Activated CD4-positive, alpha-beta T cell treated with anti-CD3 and anti-CD28 coated beads, Interleukin-2, Interleukin-6, amounts not matched to agents 100 ng/mL and 50 ng/mL, durations not matched to agents 16 hours and 8 hours (primary cell): ENCODE data around the gene EARS2.
"Not testable (repeated sequence)": the region's sequence is repeated elsewhere in the genome, so short reads cannot be mapped to it uniquely, and the experiment has no call there.

ENCODE experiments used
- DNase-seq: peaks from one replicate; pipeline ENCODE4 v3.0.0-alpha.2; 2020

The EARS2 gene

DNA sequence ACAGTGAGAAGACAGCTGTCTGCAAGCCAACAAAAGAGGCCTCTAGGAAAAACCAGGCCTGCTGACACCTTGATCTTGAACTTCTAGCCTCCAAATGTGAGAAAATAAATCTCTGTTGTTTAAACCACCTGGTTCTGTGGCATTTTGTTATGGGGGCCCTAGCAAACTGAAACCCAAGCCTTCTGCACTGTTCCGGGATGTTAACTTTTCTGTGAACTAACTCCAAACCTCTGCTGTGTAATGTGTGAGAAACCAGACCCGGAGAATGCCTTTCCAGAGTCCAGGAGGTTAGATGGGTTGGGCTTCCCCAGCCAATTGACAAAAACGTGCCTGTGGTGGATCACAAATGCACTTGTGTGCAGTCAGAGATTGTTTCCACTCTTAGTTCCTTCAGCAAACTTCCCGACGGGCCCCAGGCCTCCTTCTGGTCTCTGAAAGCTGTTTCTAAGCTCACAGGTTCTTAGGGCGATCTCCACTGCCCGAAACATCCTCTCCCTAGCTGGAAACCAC, 33.2 kb downstream of the EARS2 start:
- no peak for DNase-seq

DNA sequence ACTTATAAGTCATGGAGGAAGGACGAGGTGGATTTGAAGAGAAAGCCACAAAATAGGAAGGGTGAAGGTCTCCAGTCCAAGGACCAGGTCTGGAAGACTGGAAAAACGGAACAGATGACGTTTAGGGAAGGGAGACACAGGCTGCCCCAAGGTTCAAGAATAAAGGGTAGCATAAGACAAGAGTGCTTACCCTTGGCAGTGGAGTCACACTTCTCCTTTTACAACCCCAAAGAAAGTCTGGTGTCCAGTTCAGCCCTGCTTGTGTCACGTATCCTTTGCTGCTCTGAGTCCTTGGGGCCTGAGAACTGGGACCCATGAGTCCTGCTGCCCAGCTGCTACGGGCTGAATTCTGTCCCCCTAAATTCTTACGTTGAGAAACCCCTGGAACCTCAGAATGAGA, 33.8 kb downstream of the EARS2 start:
- DNase-seq, result no peak

DNA sequence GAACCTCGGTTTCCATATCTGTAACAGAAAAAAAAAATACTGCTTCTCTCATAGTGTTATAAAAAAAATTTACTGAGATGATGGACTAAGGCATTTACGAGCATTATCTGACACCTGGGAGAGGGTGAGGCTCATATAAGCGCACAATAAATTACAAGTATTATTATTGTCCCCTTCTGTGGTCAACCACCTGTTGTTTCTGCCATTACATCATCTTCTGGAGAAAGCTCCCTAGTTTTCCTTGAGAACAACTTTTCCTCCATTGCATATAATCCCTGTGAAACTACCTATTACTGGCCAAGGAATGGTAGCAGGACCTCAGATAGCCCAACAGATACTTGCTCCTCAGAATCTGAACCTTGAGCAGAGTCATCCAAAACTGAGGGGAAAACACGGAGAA, 35.2 kb downstream of the EARS2 start:
- no peak for DNase-seq

DNA sequence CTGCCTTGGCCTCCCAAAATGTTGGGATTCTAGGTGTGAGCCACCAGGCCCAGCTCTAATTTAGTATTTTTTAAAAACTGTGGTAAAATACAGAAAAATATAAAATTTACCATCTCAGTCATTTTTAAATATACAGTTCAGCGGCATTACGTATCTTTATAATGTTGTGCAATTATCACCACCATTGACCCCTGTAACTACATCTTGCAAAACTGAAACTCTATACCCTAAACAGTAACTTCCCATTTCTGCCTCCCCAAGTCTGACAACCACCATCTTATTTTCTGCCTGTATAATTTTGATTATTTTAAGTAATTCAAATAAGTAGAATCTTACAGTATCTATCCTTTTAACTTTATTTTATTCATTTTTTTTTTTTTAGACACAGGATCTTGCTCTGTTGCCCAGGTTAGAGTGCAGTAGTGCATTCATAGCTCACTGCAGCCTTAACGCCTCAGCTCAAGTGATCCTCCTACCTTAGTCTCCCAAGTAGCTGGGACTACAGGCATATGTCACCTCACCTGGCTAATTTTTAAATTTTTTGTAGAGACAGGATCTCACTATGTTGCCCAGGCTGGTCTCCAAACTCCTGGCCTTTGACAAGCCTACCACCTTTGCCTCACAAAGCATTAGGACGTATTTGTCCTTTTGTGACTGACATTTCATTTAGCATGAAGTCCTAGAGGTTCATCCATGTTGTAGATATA, 36.0 kb downstream of the EARS2 start:
- DNase-seq, result no peak

DNA sequence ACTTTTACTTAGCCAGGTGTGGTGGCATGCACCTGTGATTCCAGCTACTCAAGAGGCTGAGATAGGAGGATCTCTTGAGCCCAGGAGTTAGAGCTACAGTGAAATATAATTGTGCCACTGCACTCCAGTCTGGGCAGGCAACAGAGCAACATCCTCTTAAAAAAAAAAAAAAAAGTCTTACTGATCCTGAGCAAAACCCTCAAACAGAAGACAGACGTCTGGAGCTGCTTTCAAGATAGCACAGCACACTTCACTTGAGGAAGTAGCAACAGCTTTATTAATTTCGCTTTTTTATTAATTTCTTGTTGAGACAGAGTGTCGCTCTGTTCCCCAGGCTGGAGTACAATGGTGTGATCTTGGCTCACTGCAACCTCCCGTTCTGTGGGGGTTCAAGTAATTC, 36.6 kb downstream of the EARS2 start:
- DNase-seq, result no peak

DNA sequence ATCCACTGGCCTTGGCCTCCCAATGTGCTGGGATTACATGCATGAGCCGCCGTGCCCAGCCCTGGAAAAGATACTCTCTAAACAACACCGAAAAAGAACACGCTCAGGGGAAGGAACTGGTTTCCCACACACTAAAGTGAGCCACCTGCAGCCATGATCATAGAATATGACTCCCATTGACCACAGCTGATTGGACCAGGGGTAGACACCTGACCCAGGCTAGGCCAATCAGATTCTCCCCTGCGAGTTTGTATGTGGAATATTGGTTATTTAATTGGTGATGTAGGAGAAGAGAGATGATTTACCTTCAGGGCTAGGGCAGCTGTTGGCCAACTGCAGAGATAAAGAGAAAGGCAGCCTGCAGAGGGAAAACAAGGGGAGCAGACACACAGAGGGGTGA, 37.9 kb downstream of the EARS2 start:
- DNase-seq, result no peak

DNA sequence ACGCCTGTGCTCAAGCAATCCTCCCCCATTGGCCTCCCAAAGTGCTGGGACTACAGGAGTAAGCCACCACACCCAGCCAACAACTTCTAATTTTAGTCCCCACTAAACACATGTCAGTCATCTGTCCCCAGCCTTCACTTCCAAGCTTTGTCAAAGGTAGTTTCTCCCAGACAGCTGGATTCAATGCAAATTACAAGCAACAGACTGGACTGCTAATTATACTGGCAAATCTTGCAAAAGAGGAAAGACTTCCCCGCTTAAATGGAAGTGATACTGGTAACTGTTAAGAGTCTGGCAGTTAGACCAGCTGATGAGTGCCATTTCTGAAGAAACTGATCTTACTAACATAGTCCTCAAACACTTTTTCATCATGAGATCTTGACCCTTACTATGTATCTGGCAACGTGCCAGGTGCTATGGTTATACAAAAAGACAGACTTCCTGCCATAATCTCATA, 38.7 kb downstream of the EARS2 start:
- DNase-seq, result no peak

DNA sequence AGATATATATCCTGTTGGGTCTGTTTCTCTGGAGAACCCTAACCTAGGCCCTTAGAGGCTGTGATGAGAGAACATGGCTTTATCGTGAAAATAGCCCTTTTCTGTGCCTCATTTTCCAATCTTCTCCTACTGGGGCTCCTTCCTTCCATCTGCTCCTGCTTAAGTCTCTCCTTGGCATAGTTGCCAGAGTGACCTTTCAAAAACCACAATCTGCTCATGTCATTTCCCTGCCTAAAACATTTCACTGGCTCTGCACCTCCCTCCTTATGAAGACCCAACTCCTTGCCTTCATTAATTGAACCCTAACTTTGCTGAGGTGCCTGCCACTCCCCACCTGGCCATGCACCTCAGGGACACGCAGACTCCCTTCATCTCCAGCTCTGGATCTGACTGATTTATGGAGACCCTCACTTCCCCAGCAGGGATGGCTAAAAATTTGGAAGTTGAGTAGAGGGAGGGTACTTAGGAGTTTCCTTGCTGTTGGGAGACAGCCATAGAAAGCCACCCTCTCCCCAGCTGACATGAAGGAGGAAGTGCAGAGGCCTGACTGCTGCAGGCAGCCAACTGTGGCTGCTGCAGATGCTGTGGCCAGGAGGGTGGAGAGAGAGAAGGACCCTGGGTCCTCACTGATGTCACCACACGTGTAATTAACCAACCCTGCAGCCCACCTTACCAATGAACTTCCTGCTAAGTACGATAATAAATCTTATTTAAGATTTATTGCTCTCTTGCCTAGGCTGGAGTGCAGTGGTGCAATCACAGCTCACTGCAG, 40.6 kb downstream of the EARS2 start:
- DNase-seq, result no peak

DNA sequence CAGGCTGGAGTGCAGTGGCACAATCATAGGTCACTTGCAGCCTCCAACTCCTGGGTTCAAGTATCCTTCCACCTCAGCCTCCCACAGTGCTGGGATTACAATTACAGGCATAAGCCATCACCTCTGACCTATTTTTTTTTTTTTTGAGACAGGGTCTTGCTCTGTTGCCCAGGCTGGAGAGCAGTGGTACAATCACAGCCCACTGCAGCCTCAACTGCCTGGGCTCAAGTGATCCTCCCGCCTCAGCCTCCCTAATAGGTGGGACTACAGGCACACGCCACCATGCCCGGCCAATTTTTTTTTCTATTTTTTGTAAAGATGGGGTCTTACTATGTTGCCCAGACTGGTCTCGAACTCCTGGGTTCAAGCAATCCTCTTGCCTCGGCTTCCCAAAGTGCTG, 41.3 kb downstream of the EARS2 start:
- no peak for DNase-seq

DNA sequence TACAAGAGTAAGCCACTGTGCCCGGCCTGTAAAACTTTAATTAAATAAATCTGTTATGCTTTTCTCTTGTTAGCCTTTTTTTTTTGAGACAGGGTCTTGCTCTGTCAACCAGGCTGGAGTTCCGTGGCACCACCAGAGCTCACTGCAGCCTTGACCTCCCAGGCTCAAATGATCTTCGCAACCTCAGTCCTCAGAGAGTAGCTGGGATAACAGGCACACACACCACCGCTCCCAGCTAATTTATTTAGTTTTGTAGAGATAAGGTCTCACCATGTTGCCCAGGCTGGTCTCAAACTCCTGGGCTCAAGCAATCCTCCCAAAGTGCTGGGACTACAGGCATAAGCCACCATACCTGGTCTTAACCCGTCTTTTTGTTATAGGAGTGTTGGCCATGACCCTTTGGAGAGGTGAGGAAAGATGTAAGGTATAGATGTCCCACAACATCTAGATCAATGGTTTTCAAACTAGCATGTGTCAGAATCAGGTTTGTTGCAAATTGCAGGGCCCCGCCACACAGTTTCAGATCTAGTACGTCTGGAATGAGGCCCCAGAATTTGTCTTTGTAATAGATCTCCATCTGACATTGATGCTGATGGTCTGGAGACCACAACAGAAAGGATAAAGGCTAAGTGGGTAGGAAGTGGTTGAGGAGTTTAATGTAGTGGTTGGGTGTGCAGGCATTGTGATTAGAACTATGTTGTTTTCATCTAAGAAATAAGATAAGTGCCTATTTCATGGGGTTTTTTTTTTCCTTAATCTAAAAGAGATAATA, 42.6 kb downstream of the EARS2 start:
- peak; percentile 55 for DNase-seq

DNA sequence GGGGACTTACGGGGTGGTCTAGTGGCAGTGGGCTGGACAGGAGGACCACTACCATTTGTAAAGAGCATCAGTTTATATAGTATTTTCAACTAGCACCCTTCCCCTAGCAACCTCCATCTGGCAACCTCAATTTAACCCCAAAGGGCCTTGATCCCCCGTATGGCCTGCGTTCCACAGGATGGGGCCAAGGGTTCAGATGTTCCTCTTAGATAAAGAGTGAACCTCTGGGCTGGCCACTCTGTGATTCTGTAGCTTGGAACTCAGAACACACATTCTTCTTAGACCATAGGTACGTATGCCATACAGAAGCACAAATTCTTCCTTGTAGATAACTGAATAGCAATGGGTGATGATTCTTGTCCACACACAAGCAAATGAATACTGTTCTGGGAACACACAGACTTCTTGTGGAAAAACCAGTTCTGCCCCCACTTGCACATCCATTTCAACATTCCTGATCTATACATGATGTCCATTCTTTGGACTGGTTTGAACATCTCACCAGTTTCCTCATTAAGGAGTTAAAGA, 44.9 kb downstream of the EARS2 start:
- DNase-seq, result no peak

DNA sequence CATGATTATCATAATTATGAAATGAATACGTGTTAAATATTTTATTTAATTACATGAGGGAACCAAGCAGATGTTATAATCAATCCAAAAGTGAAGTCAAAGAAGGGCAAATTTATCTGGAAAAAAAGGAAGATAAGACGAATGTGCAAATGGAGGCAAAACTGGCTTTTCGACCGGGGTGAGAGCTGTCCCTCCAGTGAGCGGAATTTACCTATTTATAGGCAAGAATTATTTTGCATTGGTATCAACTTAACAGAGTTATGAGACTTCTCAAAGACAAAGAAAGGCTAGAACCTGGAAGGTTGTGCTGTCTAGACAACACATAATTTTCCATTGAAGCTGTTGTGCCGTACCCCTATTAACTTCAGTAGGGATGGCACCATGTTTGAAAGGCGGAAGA, 45.4 kb downstream of the EARS2 start:
- no peak for DNase-seq

DNA sequence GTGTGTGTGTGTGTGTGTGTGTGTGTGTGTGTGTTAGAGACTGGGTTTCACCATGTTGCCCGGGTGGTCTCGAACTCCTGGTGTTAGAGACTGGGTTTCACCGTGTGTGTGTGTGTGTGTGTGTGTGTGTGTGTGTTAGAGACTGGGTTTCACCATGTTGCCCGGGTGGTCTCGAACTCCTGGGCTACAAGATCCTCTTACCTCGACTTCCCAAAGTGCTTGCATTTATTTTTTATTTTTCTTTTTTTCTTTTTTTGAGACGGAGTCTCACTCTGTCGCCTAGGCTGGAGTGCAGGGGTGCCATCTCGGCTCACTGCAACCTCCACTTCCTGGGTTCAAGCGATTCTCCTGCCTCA, 46.3 kb downstream of the EARS2 start:
- DNase-seq, result not testable (repeated sequence)

DNA sequence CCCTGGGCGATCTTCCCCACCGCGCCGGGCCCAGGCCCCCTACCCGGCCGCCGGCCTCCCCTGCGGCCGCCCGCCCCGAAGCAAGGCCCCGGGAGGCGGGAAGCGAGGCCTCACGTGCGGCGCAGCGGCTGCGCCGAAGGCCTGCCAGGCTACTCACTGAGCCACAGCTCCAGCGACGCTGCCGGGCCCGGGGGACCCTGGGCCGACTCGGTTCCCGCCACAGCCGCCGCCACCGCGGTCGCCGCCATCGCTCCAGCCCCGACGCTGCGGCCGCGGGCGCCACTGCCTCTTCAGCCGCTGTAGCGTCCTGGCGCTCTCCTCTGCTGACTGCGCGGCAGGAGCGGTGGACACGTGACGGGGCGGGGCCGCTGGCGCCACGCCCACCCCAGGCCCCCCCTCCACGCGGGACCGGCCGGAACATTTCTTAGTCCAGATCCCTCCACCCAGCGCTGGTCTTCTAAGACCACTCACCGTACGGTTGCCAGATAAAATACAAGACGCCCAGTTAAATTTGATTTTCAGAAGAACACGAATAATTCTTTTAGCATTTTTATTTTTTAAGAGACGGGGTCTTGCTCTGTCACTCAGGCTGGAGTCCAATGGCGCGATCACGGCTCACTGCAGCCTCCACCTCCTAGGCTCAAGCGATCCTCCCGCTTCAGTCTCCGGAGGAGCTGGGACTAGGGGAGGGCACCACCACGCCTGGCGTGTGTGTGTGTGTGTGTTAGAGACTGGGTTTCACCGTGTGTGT, 46.8 kb downstream of the EARS2 start, which contains the start of gene GGA2:
GGA2 (minus strand) TSS at position 331 of the 751 bp plus-strand sequence; CDS start at position 248, 83 bp downstream.
- peak; percentile 83 for DNase-seq

DNA sequence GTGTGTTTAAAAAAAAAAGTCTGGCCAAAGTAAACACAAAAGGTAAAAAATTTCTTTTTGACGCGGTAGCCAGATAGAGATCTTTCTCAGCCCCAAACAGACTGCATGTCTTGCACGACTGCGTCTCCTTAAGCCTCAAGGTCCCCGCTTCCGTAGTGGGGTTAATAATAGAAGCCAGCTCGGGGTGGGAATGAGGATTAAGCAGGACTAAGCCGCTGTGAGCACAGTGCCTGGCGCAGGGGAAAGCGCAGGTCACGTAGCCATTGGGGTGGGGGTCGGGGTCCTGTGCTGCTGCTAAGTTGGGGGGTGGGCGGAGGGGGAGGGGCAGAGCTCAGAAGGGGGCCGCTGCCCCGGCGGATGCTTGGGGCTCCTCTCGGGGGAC, 47.4 kb downstream of the EARS2 start:
- DNase-seq, result peak; percentile 37

DNA sequence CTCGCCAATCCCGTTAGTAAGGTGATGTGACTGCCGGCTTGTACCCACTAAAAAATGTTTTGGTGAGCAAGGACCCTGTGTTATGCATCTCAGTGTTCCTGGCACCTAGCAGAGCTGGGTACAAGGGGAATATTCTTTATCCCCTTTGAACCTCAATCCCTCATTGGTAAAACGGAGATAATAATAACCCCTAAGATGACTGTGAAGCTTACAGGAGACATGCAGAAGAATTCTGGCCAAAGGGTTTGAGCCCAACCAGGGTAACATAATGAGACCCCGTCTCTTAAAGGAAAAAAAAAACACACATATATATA, 47.8 kb downstream of the EARS2 start:
- no peak for DNase-seq

DNA sequence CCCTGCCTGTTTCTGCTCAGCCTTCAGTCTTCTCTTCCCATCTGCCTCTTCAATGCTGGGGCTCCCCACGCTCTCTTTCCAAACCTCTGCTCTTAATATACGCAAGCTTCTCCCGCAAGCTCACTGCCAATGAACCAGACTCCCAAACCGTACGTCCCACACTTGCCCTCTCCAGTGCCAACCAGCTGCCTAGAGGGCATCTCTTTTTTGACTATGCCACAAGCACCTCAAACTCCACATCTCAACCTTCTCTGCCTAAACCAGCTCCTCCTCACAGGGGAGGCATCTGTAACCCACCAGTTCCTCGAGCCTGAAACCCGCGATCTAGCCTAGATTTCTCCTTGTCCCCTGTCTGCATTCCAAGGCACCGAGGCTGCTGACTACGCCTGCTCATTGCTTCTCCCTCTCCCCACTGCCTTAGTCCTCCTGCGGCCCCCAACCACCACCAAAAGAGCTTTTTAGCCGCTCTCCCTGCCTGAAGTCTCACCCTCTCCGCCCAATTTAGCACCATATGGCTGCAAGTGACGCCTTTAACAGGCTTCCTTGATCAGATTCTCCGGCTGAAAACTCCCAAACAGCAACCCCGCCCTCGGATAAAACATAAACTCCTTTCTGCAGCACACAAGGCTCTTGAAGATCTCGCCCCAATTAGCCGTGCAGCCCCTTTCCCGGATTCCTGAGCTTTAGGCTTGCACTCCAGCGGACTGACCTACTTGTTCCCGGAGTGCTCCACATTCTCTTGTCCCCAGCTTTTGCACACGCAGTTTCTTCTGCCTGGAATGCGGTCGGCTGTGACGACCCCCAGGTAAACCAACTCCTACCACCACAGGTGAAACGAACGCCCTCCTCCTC, 48.3 kb downstream of the EARS2 start:
- DNase-seq, result no peak

DNA sequence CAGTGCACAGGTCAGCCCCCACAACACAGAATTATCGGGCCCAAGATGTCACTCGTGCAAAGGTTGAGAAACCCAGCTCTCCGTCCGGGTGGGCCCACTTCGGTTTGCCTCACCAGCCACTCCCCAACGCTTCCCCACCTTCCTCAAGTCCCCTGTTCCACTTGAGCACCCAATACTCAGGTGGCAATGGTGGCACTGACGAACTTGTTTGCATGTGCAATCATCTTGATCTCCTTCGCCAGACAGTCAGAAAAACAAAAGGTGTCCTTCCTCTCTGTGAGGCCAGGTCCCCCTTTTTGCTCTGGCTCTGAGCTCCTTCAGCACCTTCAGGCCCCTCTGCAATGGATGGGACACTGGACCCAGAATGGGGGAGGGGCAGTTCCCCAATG, 50.5 kb downstream of the EARS2 start:
- DNase-seq, result no peak

DNA sequence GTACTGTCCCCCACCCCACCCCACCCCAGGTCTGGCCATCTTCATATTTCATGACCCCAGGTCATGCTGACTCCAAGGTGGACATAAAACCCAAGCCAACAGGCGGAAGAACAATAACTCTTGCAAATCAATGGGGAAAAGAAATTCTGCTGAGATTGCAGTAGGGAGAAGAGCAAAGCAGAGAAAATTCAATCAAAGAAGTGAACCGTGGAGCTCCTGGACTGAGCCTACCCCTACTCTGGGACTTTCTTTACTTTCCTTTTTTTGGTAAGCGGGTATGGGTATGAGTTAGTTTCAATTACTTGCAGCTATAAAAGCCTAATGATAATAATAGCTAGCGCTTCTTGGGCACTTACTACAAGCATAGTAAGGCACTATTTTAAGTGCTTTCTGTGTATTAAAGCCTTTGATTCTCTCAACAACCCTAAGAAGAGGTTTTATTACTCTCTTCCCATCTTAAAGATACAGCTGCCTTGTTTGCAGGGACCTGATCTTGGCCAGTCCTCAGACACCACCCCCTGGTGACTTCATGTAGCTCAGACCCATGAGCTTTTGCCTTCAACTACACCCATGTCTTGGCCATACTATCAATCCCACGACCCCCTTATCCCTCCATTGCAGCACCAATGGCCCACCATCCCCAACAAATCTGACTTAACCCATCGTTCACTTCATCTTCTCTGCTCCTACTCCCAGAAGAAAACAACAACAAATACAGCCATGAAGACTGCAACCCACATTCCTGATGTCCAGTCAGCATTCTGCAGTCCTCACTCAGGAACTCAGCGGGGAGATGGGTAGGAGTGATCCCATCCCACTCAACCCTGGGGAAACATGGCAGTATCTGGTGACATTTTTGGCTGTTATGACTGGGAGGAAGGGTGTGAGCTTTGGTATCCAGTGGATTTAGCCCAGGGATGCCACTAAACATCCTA, 51.2 kb downstream of the EARS2 start:
- no peak for DNase-seq

DNA sequence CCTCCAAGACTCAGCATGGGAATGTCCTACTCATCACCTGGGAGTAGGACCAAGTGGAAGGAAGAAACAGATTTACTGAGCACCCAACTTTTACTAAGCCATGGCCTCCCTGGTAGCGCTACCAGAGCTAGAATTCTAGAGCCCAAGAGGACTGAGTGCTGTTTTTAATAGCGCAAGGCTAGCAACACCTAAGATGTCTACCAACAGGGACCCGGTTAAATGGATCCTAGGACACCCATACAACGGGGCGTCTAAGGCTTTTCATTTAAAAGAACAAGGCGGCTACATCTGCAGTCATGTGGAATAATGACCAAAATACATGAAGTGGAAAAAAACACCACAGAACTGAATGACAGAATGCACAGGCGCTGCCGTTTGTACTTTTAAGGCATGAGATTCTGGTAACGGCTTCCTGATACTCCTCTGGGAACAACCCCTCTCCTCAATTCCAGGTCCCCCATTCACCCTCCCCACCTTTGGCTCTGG, 51.9 kb downstream of the EARS2 start:
- DNase-seq, result no peak
